Dedifferentiated amniotic fluid mesenchymal stem cell (primary cell): ENCODE data around the gene ZFYVE26.
A peak's percentile ranks its signal among the peaks of the same experiment; 100 is the strongest.

Source experiments
- DNase-seq: peaks from one replicate; pipeline ENCODE4 v3.0.0-alpha.2; 2016; ENCODE audit errors: extremely low spot score

Gene ZFYVE26

DNA sequence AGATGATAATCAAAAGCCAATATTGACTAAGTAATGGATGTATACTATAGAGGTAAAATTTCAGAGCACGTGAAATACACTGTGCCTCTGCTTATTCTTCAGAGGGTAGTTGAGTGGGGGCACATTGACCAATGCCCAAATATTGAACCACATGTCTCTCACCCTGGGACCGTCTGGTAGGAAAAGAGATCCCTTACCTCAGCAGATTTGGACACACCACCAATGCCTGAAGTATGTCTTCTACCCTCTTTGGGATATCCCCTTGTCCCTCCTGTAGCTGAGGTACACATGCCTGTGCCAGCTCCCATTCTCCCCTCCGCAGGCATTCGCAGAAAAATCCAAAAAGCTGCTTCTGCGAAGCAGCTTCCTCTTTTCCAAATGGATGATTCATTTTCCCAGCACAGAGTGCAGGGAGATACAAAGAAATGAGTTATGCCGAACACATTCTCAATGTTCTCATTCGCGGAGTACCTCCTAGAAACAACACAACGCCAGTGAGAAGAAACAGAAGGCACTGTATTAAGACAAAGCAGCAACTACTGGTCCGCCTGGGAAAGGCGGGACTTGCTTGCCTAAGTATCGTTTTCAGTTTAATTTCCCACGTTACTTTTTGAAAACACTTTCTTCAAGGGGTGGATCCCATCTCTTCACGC lies 691 bp downstream of the ZFYVE26 start:
- peak; percentile 40 for DNase-seq

- no peak for DNase-seq
Measured at GRCh38 chr14:67814821-67815220, 1.6 kb downstream of the ZFYVE26 start.

GRCh38 chr14:67806246-67806645 lies 10.1 kb downstream of the ZFYVE26 start:
- no peak for DNase-seq

- DNase-seq = no peak
Measured at GRCh38 chr14:67800743-67801142, 15.6 kb downstream of the ZFYVE26 start.

DNA sequence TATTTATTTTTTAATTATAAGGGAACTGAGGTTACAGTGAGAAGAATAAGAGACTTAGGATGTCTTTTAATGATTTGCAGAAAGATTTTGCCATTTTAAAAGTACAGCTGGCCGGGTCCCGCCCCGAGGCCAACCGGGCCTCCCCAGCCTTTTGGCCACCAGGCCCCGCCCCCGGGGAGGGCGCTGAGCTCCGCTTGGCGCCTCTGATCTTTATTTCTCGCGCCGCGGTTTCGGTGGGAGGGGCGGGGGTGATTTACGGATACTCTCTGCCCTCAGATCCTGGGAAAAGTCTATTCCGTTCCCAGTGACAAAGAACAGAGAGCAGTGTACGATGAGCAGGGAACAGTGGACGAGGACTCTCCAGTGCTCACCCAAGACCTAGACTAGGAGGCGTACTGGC lies 17.7 kb downstream of the ZFYVE26 start:
- no peak for DNase-seq

DNA sequence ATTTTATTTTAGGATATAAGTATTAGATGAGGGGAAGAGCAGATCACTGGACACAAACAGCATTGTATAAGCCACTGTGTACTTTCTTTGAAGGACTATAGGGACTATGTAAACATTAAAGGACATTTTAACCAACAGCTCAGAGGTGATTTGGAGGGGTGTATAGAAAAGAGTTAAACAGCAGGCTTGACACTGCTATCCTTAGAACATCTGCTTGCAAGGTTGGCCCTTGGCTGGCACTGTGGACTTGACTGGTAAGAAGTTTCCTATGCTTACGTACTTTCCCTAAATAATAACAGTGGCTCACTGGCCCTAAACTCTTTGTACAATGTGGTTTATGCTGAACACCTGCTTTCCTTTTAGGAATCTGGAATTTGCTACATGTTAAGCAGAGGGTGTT lies 28.7 kb downstream of the ZFYVE26 start:
- DNase-seq = no peak

DNA sequence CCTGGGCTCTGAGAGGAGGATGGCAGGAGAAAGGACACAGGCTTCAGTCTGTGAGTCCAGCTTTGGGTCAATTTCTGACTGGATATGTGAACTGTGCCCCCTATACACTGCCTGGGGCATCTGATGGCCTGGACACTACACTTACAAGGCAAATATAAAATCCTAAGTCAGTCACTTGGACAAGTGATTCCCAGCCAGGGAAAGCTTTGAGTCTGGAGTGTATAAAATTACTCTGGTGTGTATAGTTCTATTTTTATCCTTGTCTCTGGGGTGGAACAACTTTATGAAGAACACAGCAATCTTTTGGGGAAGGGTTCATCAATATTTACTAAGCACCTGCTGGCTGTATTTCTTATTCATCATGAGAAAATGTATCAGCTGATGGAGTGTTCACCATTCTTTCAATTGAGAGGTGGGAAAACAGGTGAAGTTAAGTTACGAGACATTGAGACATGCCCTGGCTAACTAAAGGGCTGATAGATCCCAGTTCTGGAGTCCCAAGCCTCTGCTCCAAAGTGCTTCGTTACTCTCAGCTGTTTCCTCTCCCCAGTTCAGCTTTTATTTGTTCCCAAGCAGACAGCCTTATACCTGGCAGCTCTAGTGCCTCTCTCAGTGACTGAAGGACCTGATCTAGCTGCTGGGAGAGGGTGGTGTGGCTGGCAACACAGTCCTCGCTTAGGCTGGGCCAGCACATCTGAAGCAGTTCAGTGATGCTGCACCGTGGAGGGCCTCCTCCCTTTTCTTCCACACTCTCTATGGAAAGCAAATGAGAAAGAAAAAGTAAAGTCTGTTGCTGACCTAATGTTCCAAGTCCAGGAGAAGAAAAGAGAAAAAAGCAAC lies 30.9 kb downstream of the ZFYVE26 start:
- no peak for DNase-seq

GRCh38 chr14:67784244-67784823 lies 32.1 kb downstream of the ZFYVE26 start:
- DNase-seq = no peak

GRCh38 chr14:67782090-67782489 lies 34.3 kb downstream of the ZFYVE26 start:
- DNase-seq = no peak

GRCh38 chr14:67778792-67779191 lies 37.6 kb downstream of the ZFYVE26 start:
- no peak for DNase-seq

DNA sequence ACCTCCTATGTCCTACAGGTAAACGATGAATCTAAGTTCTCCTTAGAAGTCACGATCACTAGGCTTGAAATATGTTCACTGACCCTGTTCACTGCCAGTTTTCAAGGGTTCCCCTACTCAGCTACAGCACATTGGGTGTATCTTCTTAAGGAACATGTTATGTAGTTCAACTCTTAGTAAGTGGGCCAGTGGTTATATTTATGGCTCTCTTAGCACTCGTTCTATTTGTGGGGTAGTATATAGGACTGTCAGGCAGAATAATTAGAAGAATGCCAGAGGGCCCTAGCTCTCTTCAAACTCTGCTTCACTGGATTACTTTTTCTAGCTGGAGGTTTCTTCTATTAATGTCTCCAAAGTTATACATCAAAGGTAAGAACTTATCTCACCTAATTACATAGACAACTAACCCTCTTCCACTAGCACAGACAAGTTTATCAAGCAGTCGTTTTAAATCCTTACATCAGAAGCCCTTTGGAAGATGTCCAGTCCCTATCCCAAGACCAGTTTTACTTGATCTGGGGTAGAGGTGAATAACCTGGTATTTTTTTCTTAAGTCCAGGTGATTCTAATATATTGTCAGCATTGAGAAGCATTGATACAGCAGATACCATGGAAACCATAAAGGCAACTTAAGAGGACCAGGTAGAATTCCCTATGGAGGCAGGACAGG lies 39.6 kb downstream of the ZFYVE26 start:
- no peak for DNase-seq

- DNase-seq = no peak
Measured at GRCh38 chr14:67773844-67774377, 42.5 kb downstream of the ZFYVE26 start.

DNA sequence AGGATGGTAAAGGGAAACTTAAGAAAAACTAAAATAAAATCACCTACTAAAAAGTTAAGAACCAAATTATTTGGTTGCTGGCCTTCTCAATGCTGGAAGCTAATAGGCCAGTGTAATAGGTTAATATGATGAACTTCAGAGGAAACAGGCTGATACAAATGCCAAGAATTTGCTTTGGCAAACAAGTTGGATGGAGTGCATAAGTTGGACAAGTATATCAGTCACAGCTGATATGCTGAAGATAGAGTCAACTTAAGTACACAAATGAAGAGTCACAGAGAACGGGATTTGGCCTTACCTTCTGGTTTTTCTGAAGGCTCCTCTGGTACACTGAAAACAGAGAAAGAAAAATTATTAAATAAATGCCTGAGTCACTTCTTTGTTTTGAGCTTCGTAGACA lies 48.2 kb downstream of the ZFYVE26 start:
- DNase-seq = no peak

GRCh38 chr14:67766035-67766680 lies 50.2 kb downstream of the ZFYVE26 start:
- no peak for DNase-seq

- DNase-seq = no peak
Measured at GRCh38 chr14:67765192-67765834, 51.1 kb downstream of the ZFYVE26 start.

- no peak for DNase-seq
Measured at GRCh38 chr14:67764496-67764895, 51.9 kb downstream of the ZFYVE26 start.

DNA sequence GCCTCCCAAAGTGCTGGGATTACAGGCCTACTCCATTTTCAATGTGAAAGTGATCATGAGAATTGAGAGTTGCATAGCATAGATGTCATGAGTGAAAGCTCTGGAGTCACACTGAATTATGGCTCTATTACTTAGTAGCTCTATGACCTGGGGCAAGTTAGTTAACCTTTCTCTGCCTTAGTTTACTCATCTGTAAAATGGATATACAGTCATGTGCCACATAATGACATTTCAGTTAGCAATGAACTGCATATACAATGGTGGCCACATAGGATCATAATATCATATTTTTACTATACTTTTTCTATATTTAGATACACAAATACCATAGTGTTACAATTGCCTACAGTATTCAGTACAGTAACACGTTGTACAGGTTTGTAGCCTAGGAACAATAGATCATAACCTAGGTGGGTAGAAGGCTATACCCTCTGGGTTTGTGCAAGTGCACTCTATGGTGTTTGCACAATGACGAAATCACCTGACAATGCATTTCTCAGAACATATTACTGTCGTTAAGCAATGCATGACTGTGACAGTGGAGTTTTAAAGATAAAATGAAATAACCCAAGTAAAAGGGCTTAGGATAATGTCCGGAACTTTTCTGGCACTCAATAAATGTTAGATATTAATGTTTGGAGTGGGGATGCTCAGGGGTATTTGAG lies 53.1 kb downstream of the ZFYVE26 start:
- DNase-seq = no peak

DNA sequence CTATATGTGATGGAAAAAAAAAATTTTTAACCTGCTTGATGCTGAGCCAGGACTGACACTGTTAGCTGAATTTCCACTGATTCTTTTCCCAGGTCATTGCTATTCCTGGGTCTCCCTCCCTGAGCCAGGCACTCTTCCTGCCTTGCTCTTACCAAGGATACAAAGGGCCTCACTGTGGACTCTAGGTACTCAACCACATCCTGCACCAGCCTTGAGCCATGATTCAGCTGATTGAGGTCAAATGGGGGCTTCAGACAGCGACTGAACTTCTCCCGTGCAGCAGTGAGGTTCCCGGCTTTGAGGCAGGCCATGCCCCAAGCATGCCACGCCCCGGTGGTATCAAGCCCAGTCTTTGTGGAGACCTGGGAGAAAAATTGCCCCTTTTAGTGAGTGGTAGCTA lies 54.3 kb downstream of the ZFYVE26 start:
- DNase-seq = no peak

DNA sequence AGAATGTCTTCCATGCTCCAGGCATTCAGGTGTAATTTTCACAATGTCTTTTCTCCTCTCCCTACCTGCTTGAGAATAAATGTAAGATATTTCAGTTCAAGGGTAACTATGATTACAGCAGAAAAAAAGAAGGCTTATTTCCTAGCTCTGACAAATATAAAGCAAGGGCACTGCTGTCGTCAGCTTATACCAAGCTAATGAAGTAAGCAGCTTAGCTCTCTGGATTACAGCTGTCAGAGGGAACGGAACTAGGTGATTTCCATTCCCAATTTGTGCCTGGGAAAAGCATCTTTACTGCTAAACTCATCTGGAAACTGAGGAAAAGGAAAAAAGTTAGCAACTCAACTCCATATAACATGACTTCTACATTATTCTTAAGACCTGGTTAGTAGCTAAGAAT lies 56.5 kb downstream of the ZFYVE26 start:
- DNase-seq = no peak

DNA sequence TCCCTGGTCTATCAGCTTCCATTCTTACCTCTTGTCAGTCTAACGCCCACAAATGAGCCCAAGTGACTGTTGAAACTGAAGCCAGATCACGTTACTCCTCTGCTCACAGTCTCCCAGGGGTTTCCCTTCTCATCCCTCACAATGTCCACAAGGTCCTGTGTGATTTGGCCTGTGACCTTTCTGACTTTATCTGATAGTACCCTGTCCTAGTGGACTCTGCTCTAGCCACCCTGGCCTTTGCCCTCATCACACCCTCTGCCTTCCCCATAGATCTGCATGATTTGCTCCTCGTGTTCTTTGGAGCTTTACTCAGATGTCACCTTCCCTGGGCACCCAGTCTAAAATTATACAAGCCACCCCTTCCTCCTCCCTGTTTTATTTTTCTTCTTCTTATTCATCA lies 59.2 kb downstream of the ZFYVE26 start:
- DNase-seq = no peak

GRCh38 chr14:67756496-67756895 lies 59.9 kb downstream of the ZFYVE26 start:
- DNase-seq = no peak
